ENCODE measurements around the gene CARMIL1.
A peak's percentile ranks its signal among the peaks of the same experiment; 100 is the strongest.
"Not testable (repeated sequence)": the region's sequence is repeated elsewhere in the genome, so short reads cannot be mapped to it uniquely, and the experiment has no call there.

The CARMIL1 gene

GRCh38 chr6:25277857-25278256 is 1.3 kb upstream of the CARMIL1 start:
- DNase-seq (ENCODE audit: low read depth), result peak; percentile 30

- no peak for DNase-seq (ENCODE audit: low read depth)
Measured at GRCh38 chr6:25278261-25278913, 787 bp upstream of the CARMIL1 start.

GRCh38 chr6:25279748-25280343 is 672 bp downstream of the CARMIL1 start:
- DNase-seq (ENCODE audit: low read depth), result peak; percentile 11

- DNase-seq (ENCODE audit: low read depth), result peak; percentile 12
Measured at GRCh38 chr6:25280344-25281074, 1.3 kb downstream of the CARMIL1 start.

- no peak for DNase-seq (ENCODE audit: low read depth)
Measured at GRCh38 chr6:25286891-25287290, 7.7 kb downstream of the CARMIL1 start.

GRCh38 chr6:25287941-25288340 is 8.8 kb downstream of the CARMIL1 start:
- DNase-seq (ENCODE audit: low read depth), result no peak

- DNase-seq (ENCODE audit: low read depth), result no peak
Measured at GRCh38 chr6:25288518-25288917, 9.3 kb downstream of the CARMIL1 start.

- peak; percentile 50 for DNase-seq (ENCODE audit: low read depth)
Measured at GRCh38 chr6:25290306-25291060, 11.3 kb downstream of the CARMIL1 start.

GRCh38 chr6:25292384-25292783 is 13.2 kb downstream of the CARMIL1 start:
- no peak for DNase-seq (ENCODE audit: low read depth)

GRCh38 chr6:25295651-25296050 is 16.5 kb downstream of the CARMIL1 start:
- DNase-seq (ENCODE audit: low read depth), result peak; percentile 36

GRCh38 chr6:25296217-25296905 is 17.2 kb downstream of the CARMIL1 start:
- no peak for DNase-seq (ENCODE audit: low read depth)

- DNase-seq (ENCODE audit: low read depth), result peak; percentile 67
Measured at GRCh38 chr6:25297039-25297441, 17.9 kb downstream of the CARMIL1 start.

- DNase-seq (ENCODE audit: low read depth), result no peak
Measured at GRCh38 chr6:25297823-25298522, 18.8 kb downstream of the CARMIL1 start.

- DNase-seq (ENCODE audit: low read depth), result not testable (repeated sequence)
Measured at GRCh38 chr6:25298523-25298865, 19.3 kb downstream of the CARMIL1 start.

- no peak for DNase-seq (ENCODE audit: low read depth)
Measured at GRCh38 chr6:25301362-25301761, 22.2 kb downstream of the CARMIL1 start.

- peak; percentile 63 for DNase-seq (ENCODE audit: low read depth)
Measured at GRCh38 chr6:25302151-25302550, 23.0 kb downstream of the CARMIL1 start.

GRCh38 chr6:25302677-25303128 is 23.5 kb downstream of the CARMIL1 start:
- peak; percentile 95 for DNase-seq (ENCODE audit: low read depth)

GRCh38 chr6:25303254-25303653 is 24.1 kb downstream of the CARMIL1 start:
- no peak for DNase-seq (ENCODE audit: low read depth)

GRCh38 chr6:25306379-25306778 is 27.2 kb downstream of the CARMIL1 start:
- DNase-seq (ENCODE audit: low read depth), result no peak

GRCh38 chr6:25307805-25308494 is 28.8 kb downstream of the CARMIL1 start:
- no peak for DNase-seq (ENCODE audit: low read depth)

- no peak for DNase-seq (ENCODE audit: low read depth)
Measured at GRCh38 chr6:25309886-25310285, 30.7 kb downstream of the CARMIL1 start.

All from EH (cell line).